HG03045 (cell line): ENCODE data around the gene POP4.

Source experiments
- ATAC-seq: cut with Tn5 transposase; IDR thresholded peaks from one replicate; pipeline ENCODE4 v1.9.1; 2021; ENCODE audit warnings: mild to moderate bottlenecking, moderate library complexity; ENCODE audit not compliant: unreplicated experiment

The POP4 gene

GRCh38 chr19:29660835-29661234, 54.8 kb downstream of the POP4 start:
- ATAC-seq, result no peak

DNA sequence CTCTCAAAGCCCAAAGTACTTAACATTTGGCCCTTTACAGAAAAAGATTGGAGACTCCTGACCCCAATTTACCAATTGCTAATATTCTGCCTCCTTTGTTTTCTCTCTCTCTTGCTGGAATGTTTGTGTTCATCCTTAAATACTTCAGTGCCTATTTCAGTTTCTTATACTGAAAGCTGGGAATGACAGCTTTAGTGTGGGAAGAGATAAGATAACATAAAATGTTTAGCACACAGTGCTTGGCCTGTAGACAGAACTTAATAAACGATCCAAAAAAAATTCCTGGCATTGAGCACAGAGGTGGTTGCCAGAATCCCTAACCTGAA, 56.2 kb downstream of the POP4 start:
- no peak for ATAC-seq

GRCh38 chr19:29662604-29663404, 56.7 kb downstream of the POP4 start:
- no peak for ATAC-seq

DNA sequence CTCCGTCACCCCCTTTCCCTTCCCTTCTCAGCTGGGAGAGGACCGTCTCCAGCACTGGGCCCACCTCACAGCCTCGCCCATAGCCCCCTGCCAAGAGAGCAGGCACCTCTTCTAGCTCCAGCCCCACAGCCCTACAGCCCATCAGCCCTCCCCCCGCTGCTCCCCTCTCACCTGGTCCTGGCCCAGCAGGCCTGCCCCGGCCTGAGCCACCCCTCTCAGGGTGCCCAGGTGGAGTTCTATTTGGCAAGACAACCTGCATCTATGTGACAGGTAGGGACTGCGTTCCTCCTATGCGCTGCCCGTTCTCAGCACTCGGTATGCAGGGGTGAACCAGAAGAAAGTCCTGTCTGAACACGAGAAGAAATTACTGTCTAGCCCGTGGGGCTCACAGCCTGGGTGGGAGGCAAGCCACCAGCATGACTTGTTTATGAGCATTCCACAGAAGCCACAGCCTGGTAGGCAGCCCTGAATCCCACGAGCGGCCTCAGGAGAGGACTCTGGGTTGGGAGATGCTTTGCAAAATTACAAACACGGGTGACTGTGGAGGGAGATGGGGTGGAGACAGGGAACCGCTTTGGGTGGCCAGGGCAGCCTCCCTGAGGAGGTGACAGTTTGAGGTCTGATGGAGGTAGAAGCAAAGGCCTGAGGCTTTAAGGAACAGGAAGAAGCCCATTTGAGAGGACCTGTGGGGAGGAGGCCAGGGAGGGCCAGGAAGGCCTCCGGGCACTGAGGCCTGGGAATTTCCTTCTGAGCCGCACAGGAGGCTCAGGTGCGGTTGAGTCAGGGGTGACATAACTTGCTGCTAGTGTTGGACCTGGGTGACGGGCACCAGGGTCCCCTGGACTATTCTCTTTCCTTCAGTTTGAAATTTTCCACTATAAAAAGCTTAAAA, 58.0 kb downstream of the POP4 start:
- no peak for ATAC-seq

- no peak for ATAC-seq
These were observed 58.7 kb downstream of the POP4 start for GRCh38 chr19:29664753-29665214.

DNA sequence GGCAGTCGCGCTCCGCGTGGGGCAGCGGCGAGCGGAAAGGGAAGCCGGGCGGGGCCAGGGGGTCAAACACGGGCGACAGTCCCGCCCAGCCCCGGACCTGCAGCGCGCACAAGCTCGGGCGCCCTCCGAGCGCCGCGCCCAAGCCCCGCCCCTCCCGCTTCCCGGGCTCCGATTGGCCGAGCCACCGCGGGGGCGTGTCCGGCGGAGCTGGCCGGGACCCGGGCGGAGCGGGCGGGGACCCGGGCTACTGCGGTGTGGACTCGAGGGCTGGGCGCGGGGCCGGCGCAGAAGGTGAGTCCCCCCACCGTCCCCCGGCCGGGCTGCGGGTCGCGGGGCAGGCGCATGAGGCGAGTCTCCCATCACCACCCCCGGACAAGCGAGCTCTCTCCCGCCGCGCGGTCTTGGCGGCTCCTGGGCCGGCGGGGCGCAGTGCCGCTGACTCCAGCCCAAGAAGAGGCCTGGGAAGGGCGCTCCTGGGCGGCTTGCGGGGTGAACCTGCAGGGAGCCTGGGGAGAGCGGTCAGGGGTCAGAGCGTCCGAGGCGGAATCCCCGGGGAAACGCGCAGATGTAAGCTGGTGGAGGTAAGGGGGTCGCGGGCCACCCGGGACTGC, 59.2 kb downstream of the POP4 start, which contains the start of gene PLEKHF1:
PLEKHF1 (plus strand) TSS at position 247 of the 611 bp plus-strand sequence. CDS start 8,379 bp downstream, outside the sequence.
- peak; percentile 88 for ATAC-seq

GRCh38 chr19:29665826-29666577, 59.9 kb downstream of the POP4 start:
- peak; percentile 7 for ATAC-seq
